HK-2 (cell line): ENCODE measurements around the gene HSPA12A.

ENCODE experiments used
- DNase-seq: peaks from one replicate; pipeline ENCODE4 v3.0.0-alpha.2; 2018; ENCODE audit not compliant: unreplicated experiment

Gene HSPA12A

GRCh38 chr10:116742367-116743265 lies at the start of gene HSPA12A:
Gene HSPA12A, minus strand, starts transcription at chr10:116742566. Its CDS starts 97 bp downstream, at chr10:116742469.
- DNase-seq: peak; percentile 85

GRCh38 chr10:116791241-116791640 lies 48.9 kb upstream of the HSPA12A start:
- no peak for DNase-seq

GRCh38 chr10:116787893-116788665 lies 45.7 kb upstream of the HSPA12A start:
- DNase-seq: peak; percentile 88

GRCh38 chr10:116787053-116787659 lies 44.8 kb upstream of the HSPA12A start:
- no peak for DNase-seq

- DNase-seq: no peak
Observed at GRCh38 chr10:116785867-116786266, 43.5 kb upstream of the HSPA12A start.

GRCh38 chr10:116785282-116785681 lies 42.9 kb upstream of the HSPA12A start:
- no peak for DNase-seq

GRCh38 chr10:116784651-116785050 lies 42.3 kb upstream of the HSPA12A start:
- DNase-seq: no peak

GRCh38 chr10:116784035-116784434 lies 41.7 kb upstream of the HSPA12A start:
- DNase-seq: no peak

- DNase-seq: no peak
Observed at GRCh38 chr10:116783011-116783655, 40.8 kb upstream of the HSPA12A start.

- DNase-seq: no peak
Observed at GRCh38 chr10:116781370-116781884, 39.1 kb upstream of the HSPA12A start.

- DNase-seq: no peak
Observed at GRCh38 chr10:116780691-116781205, 38.4 kb upstream of the HSPA12A start.

GRCh38 chr10:116779076-116779687 lies 36.8 kb upstream of the HSPA12A start:
- DNase-seq: no peak

GRCh38 chr10:116777006-116777405 lies 34.6 kb upstream of the HSPA12A start:
- no peak for DNase-seq

GRCh38 chr10:116775488-116776400 lies 33.4 kb upstream of the HSPA12A start:
- DNase-seq: no peak

- DNase-seq: no peak
Observed at GRCh38 chr10:116774728-116775151, 32.4 kb upstream of the HSPA12A start.

GRCh38 chr10:116772909-116773705 lies 30.7 kb upstream of the HSPA12A start:
- no peak for DNase-seq

- no peak for DNase-seq
Observed at GRCh38 chr10:116771959-116772585, 29.7 kb upstream of the HSPA12A start.
